ENCODE results near the gene TSPEAR.
A peak's percentile ranks its signal among the peaks of the same experiment; 100 is the strongest.

Gene TSPEAR

GRCh38 chr21:44524414-44525371 lies 186.7 kb downstream of the TSPEAR start:
- DNase-seq, result no peak

GRCh38 chr21:44523567-44524413 lies 187.6 kb downstream of the TSPEAR start:
- no peak for DNase-seq

- no peak for DNase-seq
These were observed 188.6 kb downstream of the TSPEAR start for GRCh38 chr21:44522753-44523204.

- no peak for DNase-seq
These were observed 189.2 kb downstream of the TSPEAR start for GRCh38 chr21:44521928-44522752.

GRCh38 chr21:44521301-44521927 lies 190.0 kb downstream of the TSPEAR start:
- DNase-seq, result no peak

GRCh38 chr21:44520326-44521300 lies 190.8 kb downstream of the TSPEAR start:
- DNase-seq, result no peak

- no peak for DNase-seq
These were observed 191.7 kb downstream of the TSPEAR start for GRCh38 chr21:44519346-44520325.

- no peak for DNase-seq
These were observed 192.7 kb downstream of the TSPEAR start for GRCh38 chr21:44518686-44519085.

- DNase-seq, result peak; percentile 34
These were observed 194.0 kb downstream of the TSPEAR start for GRCh38 chr21:44517175-44517899.

- DNase-seq, result no peak
These were observed 194.6 kb downstream of the TSPEAR start for GRCh38 chr21:44516828-44517174.

GRCh38 chr21:44516342-44516741 lies 195.0 kb downstream of the TSPEAR start:
- no peak for DNase-seq

GRCh38 chr21:44515359-44516165 lies 195.8 kb downstream of the TSPEAR start:
- no peak for DNase-seq

- no peak for DNase-seq
These were observed 196.5 kb downstream of the TSPEAR start for GRCh38 chr21:44514746-44515358.

GRCh38 chr21:44514218-44514520 lies 197.2 kb downstream of the TSPEAR start:
- DNase-seq, result no peak

- no peak for DNase-seq
These were observed 197.8 kb downstream of the TSPEAR start for GRCh38 chr21:44513389-44514217.

GRCh38 chr21:44512496-44513388 lies 198.6 kb downstream of the TSPEAR start:
- no peak for DNase-seq

Measured in T1000 (cell line).